HG03103 (cell line): ENCODE results near the gene C2CD4B.

Source experiments
- ATAC-seq: cut with Tn5 transposase; IDR thresholded peaks from one replicate; pipeline ENCODE4 v1.9.1; 2021; ENCODE audit warnings: low read depth; ENCODE audit not compliant: unreplicated experiment

Gene C2CD4B

GRCh38 chr15:62150445-62150844, 14.6 kb downstream of the C2CD4B start:
- ATAC-seq, result no peak

GRCh38 chr15:62149729-62150128, 15.4 kb downstream of the C2CD4B start:
- ATAC-seq, result no peak

GRCh38 chr15:62147551-62147950, 17.5 kb downstream of the C2CD4B start:
- ATAC-seq, result no peak

GRCh38 chr15:62147149-62147548, 17.9 kb downstream of the C2CD4B start:
- ATAC-seq, result no peak

- no peak for ATAC-seq
Observed at GRCh38 chr15:62145015-62145735, 19.9 kb downstream of the C2CD4B start.

- no peak for ATAC-seq
Observed at GRCh38 chr15:62142736-62143135, 22.3 kb downstream of the C2CD4B start.

GRCh38 chr15:62141643-62142588, 23.2 kb downstream of the C2CD4B start:
- ATAC-seq, result no peak

GRCh38 chr15:62141200-62141599, 23.9 kb downstream of the C2CD4B start:
- no peak for ATAC-seq

GRCh38 chr15:62138124-62138523, 27.0 kb downstream of the C2CD4B start:
- no peak for ATAC-seq

- ATAC-seq, result no peak
Observed at GRCh38 chr15:62136911-62137865, 27.9 kb downstream of the C2CD4B start.

- ATAC-seq, result no peak
Observed at GRCh38 chr15:62135532-62136134, 29.5 kb downstream of the C2CD4B start.

GRCh38 chr15:62133141-62133540, 31.9 kb downstream of the C2CD4B start:
- ATAC-seq, result no peak

GRCh38 chr15:62128916-62129315, 36.2 kb downstream of the C2CD4B start:
- ATAC-seq, result no peak

GRCh38 chr15:62126364-62126763, 38.7 kb downstream of the C2CD4B start:
- no peak for ATAC-seq

GRCh38 chr15:62125773-62126172, 39.3 kb downstream of the C2CD4B start:
- no peak for ATAC-seq

- ATAC-seq, result no peak
Observed at GRCh38 chr15:62124973-62125303, 40.1 kb downstream of the C2CD4B start.

GRCh38 chr15:62124176-62124972, 40.7 kb downstream of the C2CD4B start:
- ATAC-seq, result no peak

- ATAC-seq, result no peak
Observed at GRCh38 chr15:62122249-62122648, 42.8 kb downstream of the C2CD4B start.

GRCh38 chr15:62121273-62122015, 43.6 kb downstream of the C2CD4B start:
- no peak for ATAC-seq
